HG02973 (cell line): Measurements from ENCODE around the gene RGMB.

Experiments used
- ATAC-seq: cut with Tn5 transposase; IDR thresholded peaks from one replicate; pipeline ENCODE4 v1.9.1; 2021; ENCODE audit warnings: moderate library complexity; ENCODE audit not compliant: unreplicated experiment

The RGMB gene

GRCh38 chr5:98783051-98783649 lies 9.7 kb downstream of the RGMB start:
- no peak for ATAC-seq

GRCh38 chr5:98784411-98784810 lies 10.9 kb downstream of the RGMB start:
- ATAC-seq, result no peak

GRCh38 chr5:98785244-98785643 lies 11.8 kb downstream of the RGMB start:
- ATAC-seq, result no peak

GRCh38 chr5:98786191-98786853 lies 12.9 kb downstream of the RGMB start:
- ATAC-seq, result no peak

GRCh38 chr5:98787131-98787719 lies 13.8 kb downstream of the RGMB start:
- ATAC-seq, result no peak

GRCh38 chr5:98789029-98789428 lies 15.6 kb downstream of the RGMB start:
- no peak for ATAC-seq

GRCh38 chr5:98791001-98791519 lies 17.6 kb downstream of the RGMB start:
- no peak for ATAC-seq

- no peak for ATAC-seq
Measured at GRCh38 chr5:98791898-98792580, 18.6 kb downstream of the RGMB start.

GRCh38 chr5:98793223-98793622 lies 19.8 kb downstream of the RGMB start:
- no peak for ATAC-seq

GRCh38 chr5:98794001-98794400 lies 20.5 kb downstream of the RGMB start:
- no peak for ATAC-seq

GRCh38 chr5:98794414-98795080 lies 21.1 kb downstream of the RGMB start:
- ATAC-seq, result no peak

- no peak for ATAC-seq
Measured at GRCh38 chr5:98795243-98795642, 21.8 kb downstream of the RGMB start.

- peak; percentile 86 for ATAC-seq
Measured at GRCh38 chr5:98796197-98796972, 22.9 kb downstream of the RGMB start.

- ATAC-seq, result no peak
Measured at GRCh38 chr5:98798371-98798770, 24.9 kb downstream of the RGMB start.

GRCh38 chr5:98798847-98799246 lies 25.4 kb downstream of the RGMB start:
- ATAC-seq, result no peak

GRCh38 chr5:98804066-98804465 lies 30.6 kb downstream of the RGMB start:
- ATAC-seq, result no peak

- no peak for ATAC-seq
Measured at GRCh38 chr5:98805070-98805469, 31.6 kb downstream of the RGMB start.

GRCh38 chr5:98807806-98808205 lies 34.3 kb downstream of the RGMB start:
- ATAC-seq, result no peak

GRCh38 chr5:98810206-98810605 lies 36.7 kb downstream of the RGMB start:
- ATAC-seq, result no peak

GRCh38 chr5:98813755-98814154 lies 40.3 kb downstream of the RGMB start:
- no peak for ATAC-seq
